GM23248 (cell line): Measurements from ENCODE around the gene PLLP. TPM values are rescaled to one million over a fixed set of nuclear protein-coding genes. Genes with fewer than 3 reads are reported as not detected.

ENCODE experiments used
- DNase-seq: peaks from one replicate; pipeline ENCODE4 v3.0.0-alpha.2; 2015
- H2AFZ ChIP-seq: fragments of 200-600 bp; sonication (generic); 2 replicates; pipeline ENCODE4 v1.6.1; 2016; ENCODE audit warnings: antibody characterized with exemption
- H3F3A ChIP-seq: fragments of 200-600 bp; sonication (generic); 2 replicates; pipeline ENCODE4 v1.6.1; 2016; ENCODE audit warnings: mild to moderate bottlenecking, antibody characterized with exemption, mixed run types; ENCODE audit not compliant: insufficient read depth
- H3K27ac ChIP-seq: fragments of 200-600 bp; sonication (generic); 2 replicates; pipeline ENCODE4 v1.5.1; 2016; ENCODE audit warnings: mild to moderate bottlenecking
- H3K27me3 ChIP-seq: fragments of 200-600 bp; sonication (generic); replicated peaks from 2 replicates; pipeline ENCODE4 v1.6.1; 2016; ENCODE audit warnings: mild to moderate bottlenecking; ENCODE audit not compliant: insufficient read depth
- H3K36me3 ChIP-seq: fragments of 200-600 bp; sonication (generic); 2 replicates; pipeline ENCODE4 v1.6.1; 2016; ENCODE audit warnings: low read depth, mild to moderate bottlenecking
- H3K4me1 ChIP-seq: fragments of 200-600 bp; sonication (generic); 2 replicates; pipeline ENCODE4 v1.6.1; 2016; ENCODE audit warnings: mild to moderate bottlenecking; ENCODE audit not compliant: insufficient read depth
- H3K4me2 ChIP-seq: fragments of 200-600 bp; sonication (generic); one replicate; pipeline ENCODE4 v1.6.1; 2016; ENCODE audit warnings: mild to moderate bottlenecking; ENCODE audit not compliant: unreplicated experiment
- H3K4me3 ChIP-seq: fragments of 200-600 bp; sonication (generic); 2 replicates; pipeline ENCODE4 v1.5.1; 2016; ENCODE audit warnings: mild to moderate bottlenecking
- H3K79me2 ChIP-seq: fragments of 200-600 bp; sonication (generic); 2 replicates; pipeline ENCODE4 v1.6.1; 2016; ENCODE audit warnings: mild to moderate bottlenecking; ENCODE audit not compliant: insufficient read depth
- H3K9ac ChIP-seq: fragments of 200-600 bp; sonication (generic); 2 replicates; pipeline ENCODE4 v1.6.1; 2016; ENCODE audit warnings: mild to moderate bottlenecking
- H3K9me2 ChIP-seq: fragments of 200-600 bp; sonication (generic); 2 replicates; pipeline ENCODE4 v1.6.1; 2016; ENCODE audit warnings: mixed run types, mild to moderate bottlenecking, moderate library complexity; ENCODE audit not compliant: insufficient read depth
- H3K9me3 ChIP-seq: fragments of 200-600 bp; sonication (generic); one replicate; pipeline ENCODE4 v1.6.1; 2017; ENCODE audit warnings: low read depth
- H4K20me1 ChIP-seq: fragments of 200-600 bp; sonication (generic); 2 replicates; pipeline ENCODE4 v1.6.0; 2016; ENCODE audit not compliant: insufficient read depth
- EZH2 ChIP-seq: fragments of 200-600 bp; sonication (generic); IDR thresholded peaks from 2 replicates; pipeline ENCODE4 v1.6.1; 2018; ENCODE audit warnings: antibody characterized with exemption, mild to moderate bottlenecking; ENCODE audit not compliant: insufficient read depth, poor library complexity, severe bottlenecking
- EZH2phosphoT487 ChIP-seq: fragments of 200-600 bp; sonication (generic); IDR thresholded peaks from 2 replicates; pipeline ENCODE4 v1.6.1; 2018; ENCODE audit warnings: antibody characterized with exemption, moderate library complexity, mild to moderate bottlenecking, low read depth; ENCODE audit not compliant: insufficient read depth
- WGBS, 2 experiments: methylation state at CpG; one replicate each; pipeline ENCODE4 v1.1.6; 2015 to 2017; ENCODE audit warnings: low lambda C conversion rate in 2 of 2, low coverage in 1 of 2; ENCODE audit errors: missing lambda C conversion rate in 2 of 2; 5-methylcytosine and 5-hydroxymethylcytosine counted together
- in situ Hi-C: fragments of 300-500 bp; cut with MboI; formaldehyde crosslinking; loops from 2 replicates; pipeline ENCODE4 v1.15.0; 2020
- polyA plus RNA-seq: library from polyadenylated mRNA; unstranded; fragments of >200 nt; fragmentation: Nextera tagmentation; extraction: Ambion mirVana; gene quantifications from 2 replicates; pipeline ENCODE4 v1.2.1, GENCODE V29; 2016
- total RNA-seq: library from RNA; depleted of rRNA; stranded (reverse); fragments of >200 nt; shearing (Covaris generic); gene quantifications from 2 replicates; pipeline ENCODE4 v1.2.3, GENCODE V29; 2014

The PLLP gene
- total and polyA plus RNA-seq, 2 experiments from 2014 or later, result 0.44 TPM; not detected in 1

GRCh38 chr16:57239107-57239506 is 45.4 kb downstream of the PLLP start:
- Histone ChIP-seq H3K4me2 (no peak overlapping the region), H3K27ac (no peak overlapping the region), H3K9me2 (no peaks in the 10 kb centered on the region), H3K27me3 (no peaks in the 10 kb centered on the region), H3K9ac (no peak overlapping the region), H3F3A (peaks cover 39% of the 10 kb centered on the region), H3K79me2 (no peaks in the 10 kb centered on the region), H2AFZ (no peak overlapping the region), H3K4me3 (no peak overlapping the region), H3K4me1 (peaks cover 4% of the 10 kb centered on the region), H3K9me3 (no peaks in the 10 kb centered on the region), H3K36me3 (peaks cover 36% of the 10 kb centered on the region), H4K20me1 (no peaks in the 10 kb centered on the region)
- WGBS, 2 experiments, result 67 to 72% methylated on average over 2 of the region's 2 CpGs
- in situ Hi-C loops, result no loop called here
- DNase-seq, result no peak
- no peak for TF ChIP-seq EZH2
- no peak for TF ChIP-seq EZH2phosphoT487

GRCh38 chr16:57238682-57239081 is 45.8 kb downstream of the PLLP start:
- no peaks in the 10 kb centered on the region for H3K79me2 ChIP-seq
- no peak overlapping the region for H3K4me3 ChIP-seq
- no peaks in the 10 kb centered on the region for H3K9me3 ChIP-seq
- H3F3A ChIP-seq, result peaks cover 40% of the 10 kb centered on the region
- H3K9me2 ChIP-seq, result no peaks in the 10 kb centered on the region
- no peak overlapping the region for H3K27ac ChIP-seq
- no peaks in the 10 kb centered on the region for H4K20me1 ChIP-seq
- no peaks in the 10 kb centered on the region for H3K27me3 ChIP-seq
- WGBS, 2 experiments, result 95 to 96% methylated on average over 2 of the region's 2 CpGs
- no peak for DNase-seq
- no peak overlapping the region for H2AFZ ChIP-seq
- H3K9ac ChIP-seq, result no peak overlapping the region
- in situ Hi-C loops, result no loop called here
- peaks cover 4% of the 10 kb centered on the region for H3K4me1 ChIP-seq
- TF ChIP-seq EZH2 (no peak), EZH2phosphoT487 (no peak)
- H3K36me3 ChIP-seq, result peaks cover 36% of the 10 kb centered on the region
- no peak overlapping the region for H3K4me2 ChIP-seq

DNA sequence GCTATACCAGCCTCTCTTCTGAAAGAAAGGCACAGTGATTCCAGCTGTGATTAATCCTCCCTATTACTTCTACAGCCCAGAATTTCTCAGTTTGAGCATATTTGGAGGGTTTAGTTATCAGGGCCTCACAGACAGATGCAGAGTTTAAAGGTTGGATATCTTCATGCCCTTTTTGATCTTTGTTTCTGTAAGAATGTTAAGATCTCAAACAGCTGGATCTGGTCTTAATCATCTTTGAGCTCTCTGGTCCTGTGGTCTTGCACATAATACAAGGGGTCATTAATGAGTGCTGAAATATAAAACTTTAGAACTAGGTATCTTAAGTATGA is 48.5 kb downstream of the PLLP start:
- Histone ChIP-seq H3F3A (peaks cover 31% of the 10 kb centered on the region), H3K9me3 (no peaks in the 10 kb centered on the region), H4K20me1 (no peaks in the 10 kb centered on the region), H3K9me2 (no peaks in the 10 kb centered on the region), H3K27me3 (no peaks in the 10 kb centered on the region), H2AFZ (no peak overlapping the region), H3K4me3 (no peak overlapping the region), H3K9ac (peak overlapping the region; percentile 24; the same call in 1 of the 2 replicates), H3K36me3 (peaks cover 58% of the 10 kb centered on the region), H3K27ac (peak overlapping the region; percentile 44), H3K4me2 (no peak overlapping the region), H3K79me2 (no peaks in the 10 kb centered on the region), H3K4me1 (peaks cover 4% of the 10 kb centered on the region)
- TF ChIP-seq EZH2 (no peak), EZH2phosphoT487 (no peak)
- in situ Hi-C loops, result no loop called here
- DNase-seq, result no peak

DNA sequence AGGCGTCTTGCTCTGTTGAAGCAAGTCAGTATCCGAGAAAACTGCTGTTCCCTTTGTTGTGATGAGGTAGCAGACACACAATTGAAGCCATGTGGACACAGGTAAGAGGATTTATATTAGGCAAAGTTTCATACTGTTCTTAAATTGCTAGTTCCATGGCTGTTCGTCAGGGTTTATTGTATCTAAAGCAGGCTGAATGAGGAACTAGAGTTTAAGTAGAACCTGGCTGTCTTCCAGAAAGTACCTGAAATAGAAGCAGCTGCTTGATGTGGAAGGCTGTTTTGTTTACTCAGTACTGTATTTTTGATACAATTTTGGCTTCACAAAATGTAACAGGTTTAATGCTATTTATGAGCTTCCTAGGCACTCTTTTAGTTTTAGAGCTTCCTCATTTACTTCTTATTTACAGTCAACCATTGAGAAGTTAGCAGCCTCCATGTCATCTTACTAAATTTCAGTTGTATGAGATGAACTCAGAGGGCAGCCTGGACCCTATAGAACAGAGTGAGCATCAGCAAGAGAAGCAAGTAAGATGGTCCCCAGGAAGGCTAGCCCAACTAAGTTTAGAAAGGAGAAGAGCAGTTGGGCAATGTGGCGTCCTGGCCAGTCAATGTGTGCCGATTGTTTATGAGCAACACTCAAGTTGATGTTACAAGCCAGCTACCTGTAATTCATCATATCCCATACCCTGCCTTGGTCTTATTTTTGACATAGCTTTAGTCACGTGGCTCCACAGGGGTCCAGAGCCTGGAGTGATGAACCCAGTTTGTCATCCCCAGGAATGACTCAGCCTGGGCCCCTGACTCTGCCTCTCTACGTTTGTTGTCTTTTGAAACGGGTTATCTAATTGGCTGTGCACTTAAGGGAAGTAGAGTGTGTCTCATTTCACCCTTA is 49.1 kb downstream of the PLLP start:
- Histone ChIP-seq H3K4me1 (peaks cover 4% of the 10 kb centered on the region), H3K79me2 (no peaks in the 10 kb centered on the region), H3K9me2 (no peaks in the 10 kb centered on the region), H3K27me3 (no peaks in the 10 kb centered on the region), H2AFZ (no peak overlapping the region), H3K4me3 (no peak overlapping the region), H3K27ac (peak overlapping the region; percentile 44), H3K9ac (no peak overlapping the region), H4K20me1 (no peaks in the 10 kb centered on the region), H3K4me2 (no peak overlapping the region), H3K9me3 (no peaks in the 10 kb centered on the region), H3K36me3 (peaks cover 64% of the 10 kb centered on the region), H3F3A (peaks cover 29% of the 10 kb centered on the region)
- in situ Hi-C loops, result no loop called here
- peak; percentile 72 for DNase-seq
- TF ChIP-seq EZH2 (no peak), EZH2phosphoT487 (no peak)
- WGBS, 2 experiments, result 59 to 61% methylated on average over 8 of the region's 8 CpGs
